Neural crest cell (in vitro differentiated cells): ENCODE data around the gene ZDHHC8. TPM values are rescaled to one million over a fixed set of nuclear protein-coding genes. Genes with fewer than 3 reads are reported as not detected.
A peak's percentile ranks its signal among the peaks of the same experiment; 100 is the strongest.

Experiments used
- DNase-seq: peaks from one replicate; pipeline ENCODE4 v3.0.0; 2021; ENCODE audit warnings: low read depth, mixed read lengths, low spot score
- H3K27ac Mint-ChIP-seq: one replicate; pipeline ENCODE4 v1.8.0; 2021; ENCODE audit warnings: mild to moderate bottlenecking, mixed read lengths; ENCODE audit not compliant: unreplicated experiment
- H3K27me3 Mint-ChIP-seq: 2 replicates; pipeline ENCODE4 v1.8.0; 2021; ENCODE audit warnings: low read depth, mild to moderate bottlenecking, mixed read lengths
- H3K36me3 Mint-ChIP-seq: 2 replicates; pipeline ENCODE4 v1.8.0; 2021; ENCODE audit warnings: low read depth, mild to moderate bottlenecking, mixed read lengths
- H3K4me1 Mint-ChIP-seq: 2 replicates; pipeline ENCODE4 v1.8.0; 2021; ENCODE audit warnings: mixed read lengths
- H3K4me3 Mint-ChIP-seq: one replicate; pipeline ENCODE4 v1.8.0; 2021; ENCODE audit warnings: mild to moderate bottlenecking, mixed read lengths
- H3K9me3 Mint-ChIP-seq: 2 replicates; pipeline ENCODE4 v1.8.0; 2021; ENCODE audit warnings: mixed read lengths
- long read RNA-seq: library from polyadenylated mRNA; unstranded; transcript quantifications from one replicate; pipeline ENCODE4 v2.0.0, GENCODE V29; 2020
- total RNA-seq: library from RNA; stranded (reverse); gene quantifications from 2 replicates; pipeline ENCODE4 v1.2.1, GENCODE V29; 2021
- TF ChIP-seq, protein P1 (sequence below): fragments of 200-600 bp; sonication (generic); conservative IDR thresholded peaks from 2 replicates; pipeline ENCODE4 v1.5.0; 2021; ENCODE audit warnings: antibody characterized with exemption, mild to moderate bottlenecking

The ZDHHC8 gene, protein sequence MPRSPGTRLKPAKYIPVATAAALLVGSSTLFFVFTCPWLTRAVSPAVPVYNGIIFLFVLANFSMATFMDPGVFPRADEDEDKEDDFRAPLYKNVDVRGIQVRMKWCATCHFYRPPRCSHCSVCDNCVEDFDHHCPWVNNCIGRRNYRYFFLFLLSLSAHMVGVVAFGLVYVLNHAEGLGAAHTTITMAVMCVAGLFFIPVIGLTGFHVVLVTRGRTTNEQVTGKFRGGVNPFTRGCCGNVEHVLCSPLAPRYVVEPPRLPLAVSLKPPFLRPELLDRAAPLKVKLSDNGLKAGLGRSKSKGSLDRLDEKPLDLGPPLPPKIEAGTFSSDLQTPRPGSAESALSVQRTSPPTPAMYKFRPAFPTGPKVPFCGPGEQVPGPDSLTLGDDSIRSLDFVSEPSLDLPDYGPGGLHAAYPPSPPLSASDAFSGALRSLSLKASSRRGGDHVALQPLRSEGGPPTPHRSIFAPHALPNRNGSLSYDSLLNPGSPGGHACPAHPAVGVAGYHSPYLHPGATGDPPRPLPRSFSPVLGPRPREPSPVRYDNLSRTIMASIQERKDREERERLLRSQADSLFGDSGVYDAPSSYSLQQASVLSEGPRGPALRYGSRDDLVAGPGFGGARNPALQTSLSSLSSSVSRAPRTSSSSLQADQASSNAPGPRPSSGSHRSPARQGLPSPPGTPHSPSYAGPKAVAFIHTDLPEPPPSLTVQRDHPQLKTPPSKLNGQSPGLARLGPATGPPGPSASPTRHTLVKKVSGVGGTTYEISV
- 82.1 and 98.9 TPM in 2 replicates for total RNA-seq
- long read RNA-seq, result 0 reads

DNA sequence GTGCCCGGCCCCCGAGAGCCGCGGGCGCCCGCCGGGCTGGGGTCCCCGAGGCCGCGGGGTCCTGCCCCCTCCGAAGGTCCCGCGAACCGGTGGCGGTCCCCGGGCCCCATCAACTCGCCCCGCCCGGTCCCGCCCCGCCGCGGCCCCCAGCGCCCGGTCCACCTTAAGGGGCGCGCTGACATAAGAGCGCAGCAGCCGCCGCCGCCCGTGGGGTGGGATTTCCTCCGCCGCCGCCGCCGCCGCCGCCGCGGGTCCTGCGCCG, at the start of gene ZDHHC8:
ZDHHC8 (plus strand) TSS at position 208 of the 262 bp plus-strand sequence. CDS start 144 bp downstream, outside the sequence.
- peak within 1 kb of the TSS; percentile 86 for H3K4me3 Mint-ChIP-seq
- TF ChIP-seq, protein P1, sequence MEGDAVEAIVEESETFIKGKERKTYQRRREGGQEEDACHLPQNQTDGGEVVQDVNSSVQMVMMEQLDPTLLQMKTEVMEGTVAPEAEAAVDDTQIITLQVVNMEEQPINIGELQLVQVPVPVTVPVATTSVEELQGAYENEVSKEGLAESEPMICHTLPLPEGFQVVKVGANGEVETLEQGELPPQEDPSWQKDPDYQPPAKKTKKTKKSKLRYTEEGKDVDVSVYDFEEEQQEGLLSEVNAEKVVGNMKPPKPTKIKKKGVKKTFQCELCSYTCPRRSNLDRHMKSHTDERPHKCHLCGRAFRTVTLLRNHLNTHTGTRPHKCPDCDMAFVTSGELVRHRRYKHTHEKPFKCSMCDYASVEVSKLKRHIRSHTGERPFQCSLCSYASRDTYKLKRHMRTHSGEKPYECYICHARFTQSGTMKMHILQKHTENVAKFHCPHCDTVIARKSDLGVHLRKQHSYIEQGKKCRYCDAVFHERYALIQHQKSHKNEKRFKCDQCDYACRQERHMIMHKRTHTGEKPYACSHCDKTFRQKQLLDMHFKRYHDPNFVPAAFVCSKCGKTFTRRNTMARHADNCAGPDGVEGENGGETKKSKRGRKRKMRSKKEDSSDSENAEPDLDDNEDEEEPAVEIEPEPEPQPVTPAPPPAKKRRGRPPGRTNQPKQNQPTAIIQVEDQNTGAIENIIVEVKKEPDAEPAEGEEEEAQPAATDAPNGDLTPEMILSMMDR, result no peak
- H3K27ac Mint-ChIP-seq, result no peak within 1 kb of the TSS
- H3K9me3 Mint-ChIP-seq, result no peaks in the 10 kb centered on the region
- H3K27me3 Mint-ChIP-seq, result peaks cover 5% of the 10 kb centered on the region
- no peak for DNase-seq
- peaks cover 10% of the 10 kb centered on the region for H3K4me1 Mint-ChIP-seq
- H3K36me3 Mint-ChIP-seq, result peaks cover 5% of the 10 kb centered on the region

DNA sequence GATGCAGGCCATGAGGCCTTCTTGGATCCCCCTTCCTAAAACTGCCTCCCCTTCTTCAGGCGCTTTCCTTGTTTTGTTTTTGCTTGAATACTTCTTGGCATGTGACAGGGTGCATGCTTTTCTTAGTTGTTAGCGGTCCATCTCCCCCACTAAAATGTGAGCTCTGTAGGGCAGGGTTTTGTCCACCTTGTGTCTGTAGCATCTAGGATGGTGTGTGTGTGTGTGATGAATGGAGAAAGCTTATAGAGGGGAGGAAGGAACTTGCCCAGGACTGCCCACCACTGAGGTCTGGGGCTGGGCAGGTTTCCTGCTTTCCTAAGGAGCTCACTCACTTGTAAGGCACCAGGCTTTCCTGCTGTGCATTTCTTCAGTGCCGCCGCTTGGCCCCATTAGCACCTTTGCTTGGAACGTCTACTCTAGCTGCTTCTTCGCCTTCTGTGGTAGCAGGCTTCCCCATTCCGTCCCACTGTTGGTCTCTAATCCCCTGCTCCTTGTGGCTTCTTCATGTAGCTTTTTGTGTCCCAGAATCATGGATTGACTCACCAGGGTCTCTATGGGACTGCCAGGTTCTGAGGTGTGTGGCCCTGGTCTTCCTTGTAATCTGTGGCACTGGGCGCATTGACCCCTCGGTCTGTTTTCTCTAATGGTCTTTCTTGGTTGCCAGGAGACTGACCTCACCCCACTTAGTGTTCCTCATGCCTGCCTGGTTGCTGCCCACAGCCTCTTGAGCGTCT, 48.3 kb upstream of the ZDHHC8 start:
- H3K27ac Mint-ChIP-seq, result peak overlapping the region; percentile 24
- no peak for DNase-seq
- TF ChIP-seq, protein P1, result no peak
- H3K9me3 Mint-ChIP-seq, result no peaks in the 10 kb centered on the region
- peaks cover 52% of the 10 kb centered on the region for H3K4me1 Mint-ChIP-seq
- H3K4me3 Mint-ChIP-seq, result peak overlapping the region; percentile 99
- H3K36me3 Mint-ChIP-seq, result peaks cover 6% of the 10 kb centered on the region
- peaks cover 2% of the 10 kb centered on the region for H3K27me3 Mint-ChIP-seq

DNA sequence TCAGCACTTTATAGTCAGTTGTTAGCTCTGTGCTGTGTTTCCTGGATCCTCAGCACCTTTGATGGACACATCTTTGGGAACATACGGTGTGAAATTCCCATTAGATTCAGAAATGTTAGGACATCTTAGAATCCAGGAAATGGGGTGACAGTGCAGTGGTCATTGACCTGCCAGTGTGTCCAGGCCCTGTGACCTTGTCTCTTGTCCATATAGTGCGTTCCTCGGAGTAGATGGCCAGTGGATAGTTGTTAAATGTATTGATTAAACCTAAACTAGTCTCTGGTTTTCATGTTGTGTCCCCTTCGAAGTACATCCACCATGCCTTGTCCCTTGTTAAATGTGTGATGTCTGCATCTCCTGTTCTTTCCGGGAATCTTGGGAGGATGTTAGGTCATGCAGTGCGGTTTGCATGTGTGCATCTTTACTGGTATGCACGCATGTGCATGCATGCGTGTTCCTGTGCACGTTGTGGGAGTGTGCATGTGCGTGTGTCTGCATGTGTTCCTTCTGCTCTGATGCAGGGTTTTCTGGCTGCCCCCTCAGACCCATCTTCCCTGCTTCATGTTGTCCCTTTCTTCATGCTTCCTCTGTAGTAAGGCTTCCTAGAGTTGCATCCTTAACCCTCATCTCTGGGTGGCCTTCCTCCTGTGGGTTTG, 47.6 kb upstream of the ZDHHC8 start:
- Mint-ChIP-seq H3K4me1 (peaks cover 52% of the 10 kb centered on the region), H3K4me3 (peak overlapping the region; percentile 99), H3K9me3 (no peaks in the 10 kb centered on the region), H3K36me3 (peaks cover 6% of the 10 kb centered on the region), H3K27ac (peak overlapping the region; percentile 60), H3K27me3 (peaks cover 2% of the 10 kb centered on the region)
- TF ChIP-seq, protein P1, result no peak
- DNase-seq, result no peak

DNA sequence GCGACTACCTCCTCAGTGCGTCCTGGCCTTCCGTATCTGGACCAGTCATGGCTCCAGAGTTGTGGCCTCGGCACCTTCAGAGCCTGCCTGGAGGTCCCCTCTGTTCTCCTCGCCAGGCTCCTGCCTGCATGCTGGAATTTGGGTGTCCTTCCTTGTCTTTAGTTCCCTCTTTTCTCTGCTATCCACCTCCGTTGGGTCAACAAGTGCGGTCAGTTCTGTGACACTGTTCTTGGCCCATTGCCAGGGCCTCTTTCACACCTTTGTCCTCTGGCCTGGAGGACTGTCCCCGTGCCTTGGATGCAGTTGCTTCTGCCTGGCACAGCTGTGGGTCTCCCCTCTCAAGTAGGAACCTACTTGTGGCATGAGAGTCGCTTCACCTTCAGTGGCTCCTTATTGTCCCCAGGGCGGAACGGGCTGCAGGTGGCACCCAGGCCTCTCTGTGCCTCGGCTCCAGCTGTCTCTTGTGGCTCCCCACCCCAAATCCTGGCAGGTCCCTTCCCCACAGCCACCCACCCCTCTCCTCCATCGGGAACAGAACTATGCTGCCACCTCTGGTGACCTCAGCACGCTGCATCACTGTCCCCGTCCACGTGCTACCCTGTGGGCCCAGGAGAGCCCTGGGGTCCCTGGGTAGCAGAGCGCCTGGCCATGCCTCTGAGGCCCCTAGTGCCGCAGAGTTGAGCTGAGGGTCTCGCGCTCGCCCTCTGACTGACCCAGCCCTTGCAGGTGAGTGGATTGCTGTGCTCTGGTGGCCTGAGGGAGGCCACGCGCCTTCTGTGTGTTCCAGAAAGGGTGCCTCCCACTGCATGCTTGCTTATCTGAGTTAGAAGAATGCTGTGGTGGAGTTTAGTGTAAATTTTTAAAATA, 46.8 kb upstream of the ZDHHC8 start:
- Mint-ChIP-seq H3K9me3 (no peaks in the 10 kb centered on the region), H3K27me3 (peaks cover 2% of the 10 kb centered on the region), H3K4me1 (peaks cover 47% of the 10 kb centered on the region), H3K36me3 (peaks cover 6% of the 10 kb centered on the region), H3K4me3 (peak overlapping the region; percentile 99), H3K27ac (peak overlapping the region; percentile 95)
- TF ChIP-seq, protein P1, result peak; percentile 56
- DNase-seq, result peak; percentile 49
